ENCODE measurements around the gene GLT6D1.

DNA sequence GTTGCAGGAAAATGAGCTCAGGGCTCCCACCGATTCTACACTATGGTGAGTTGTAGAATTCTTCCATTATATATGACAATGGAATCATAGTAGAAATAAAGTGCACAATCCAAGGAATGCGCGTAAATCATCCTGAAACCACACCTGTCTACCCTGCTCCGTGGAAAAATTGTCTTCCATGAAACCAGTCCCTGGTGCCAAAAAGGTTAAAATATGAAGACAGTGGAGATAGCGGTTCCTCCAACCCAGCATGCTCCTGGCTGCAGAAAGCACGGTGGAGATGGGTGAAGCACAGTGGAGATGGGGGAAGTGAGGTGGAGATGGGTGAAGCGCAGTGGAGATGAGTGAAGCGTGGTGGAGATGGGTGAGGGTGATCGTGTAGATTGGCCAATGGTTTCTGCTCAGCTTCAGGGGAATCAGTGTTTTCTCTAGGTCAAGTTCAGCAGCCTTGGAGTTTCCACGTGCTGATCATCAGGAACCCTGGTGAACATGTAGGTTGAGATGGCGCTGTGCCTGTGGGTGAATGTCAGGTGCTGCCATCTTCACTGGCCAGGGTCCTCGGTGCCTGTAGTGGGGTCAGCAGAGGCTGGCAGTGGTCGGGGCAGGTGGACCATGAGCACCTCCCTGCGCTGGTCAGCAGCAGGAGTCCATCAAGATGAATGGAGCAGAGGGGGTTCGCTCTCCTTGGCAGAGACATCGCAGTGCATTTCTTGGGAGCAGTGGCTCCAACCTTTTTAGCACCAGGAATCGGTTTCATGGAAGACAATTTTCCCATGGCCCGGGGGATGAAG lies 57.5 kb downstream of the GLT6D1 start:
- no peak for TF ChIP-seq POLR2A (IDR thresholded peaks at IDR 0.05)
- TF ChIP-seq, protein P1, sequence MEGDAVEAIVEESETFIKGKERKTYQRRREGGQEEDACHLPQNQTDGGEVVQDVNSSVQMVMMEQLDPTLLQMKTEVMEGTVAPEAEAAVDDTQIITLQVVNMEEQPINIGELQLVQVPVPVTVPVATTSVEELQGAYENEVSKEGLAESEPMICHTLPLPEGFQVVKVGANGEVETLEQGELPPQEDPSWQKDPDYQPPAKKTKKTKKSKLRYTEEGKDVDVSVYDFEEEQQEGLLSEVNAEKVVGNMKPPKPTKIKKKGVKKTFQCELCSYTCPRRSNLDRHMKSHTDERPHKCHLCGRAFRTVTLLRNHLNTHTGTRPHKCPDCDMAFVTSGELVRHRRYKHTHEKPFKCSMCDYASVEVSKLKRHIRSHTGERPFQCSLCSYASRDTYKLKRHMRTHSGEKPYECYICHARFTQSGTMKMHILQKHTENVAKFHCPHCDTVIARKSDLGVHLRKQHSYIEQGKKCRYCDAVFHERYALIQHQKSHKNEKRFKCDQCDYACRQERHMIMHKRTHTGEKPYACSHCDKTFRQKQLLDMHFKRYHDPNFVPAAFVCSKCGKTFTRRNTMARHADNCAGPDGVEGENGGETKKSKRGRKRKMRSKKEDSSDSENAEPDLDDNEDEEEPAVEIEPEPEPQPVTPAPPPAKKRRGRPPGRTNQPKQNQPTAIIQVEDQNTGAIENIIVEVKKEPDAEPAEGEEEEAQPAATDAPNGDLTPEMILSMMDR (IDR thresholded peaks at IDR 0.05 in 8 of 11, conservative IDR thresholded peaks at IDR 0.05 in 3 of 11): no peak
- TF ChIP-seq POLR2AphosphoS5 (IDR thresholded peaks at IDR 0.05): no peak

Measured in spleen (tissue), 7 donors.